Measurements from ENCODE around the gene EARS2. TPM values are rescaled to one million over a fixed set of nuclear protein-coding genes. Genes with fewer than 3 reads are reported as not detected.

EARS2 gene
- total RNA-seq, 1 experiment from 2014 or later: 32.8 TPM

DNA sequence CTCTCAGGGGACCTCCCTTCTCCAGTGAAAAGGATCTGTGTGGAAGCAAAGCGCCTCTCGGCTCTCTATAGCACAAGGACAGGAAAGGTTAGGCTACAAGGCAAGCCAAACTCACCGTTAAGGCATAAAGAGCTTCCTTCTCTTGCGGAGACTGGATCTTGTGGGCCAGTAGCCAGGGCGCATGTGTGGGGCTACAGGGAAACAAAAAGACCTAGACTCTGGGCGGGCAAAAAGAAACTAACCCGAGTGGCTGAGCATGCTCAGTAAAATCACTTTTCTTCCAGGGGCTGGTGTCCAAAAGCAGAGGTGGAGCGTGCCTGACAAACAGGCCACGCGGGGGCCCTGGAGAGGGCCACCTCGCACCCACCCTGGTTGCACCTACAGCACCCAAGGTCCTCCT is 63.0 kb downstream of the EARS2 start:
- H3K9me3 Mint-ChIP-seq (ENCODE audit: unreplicated experiment): no peaks in the 10 kb centered on the region
- TF ChIP-seq, protein P1, sequence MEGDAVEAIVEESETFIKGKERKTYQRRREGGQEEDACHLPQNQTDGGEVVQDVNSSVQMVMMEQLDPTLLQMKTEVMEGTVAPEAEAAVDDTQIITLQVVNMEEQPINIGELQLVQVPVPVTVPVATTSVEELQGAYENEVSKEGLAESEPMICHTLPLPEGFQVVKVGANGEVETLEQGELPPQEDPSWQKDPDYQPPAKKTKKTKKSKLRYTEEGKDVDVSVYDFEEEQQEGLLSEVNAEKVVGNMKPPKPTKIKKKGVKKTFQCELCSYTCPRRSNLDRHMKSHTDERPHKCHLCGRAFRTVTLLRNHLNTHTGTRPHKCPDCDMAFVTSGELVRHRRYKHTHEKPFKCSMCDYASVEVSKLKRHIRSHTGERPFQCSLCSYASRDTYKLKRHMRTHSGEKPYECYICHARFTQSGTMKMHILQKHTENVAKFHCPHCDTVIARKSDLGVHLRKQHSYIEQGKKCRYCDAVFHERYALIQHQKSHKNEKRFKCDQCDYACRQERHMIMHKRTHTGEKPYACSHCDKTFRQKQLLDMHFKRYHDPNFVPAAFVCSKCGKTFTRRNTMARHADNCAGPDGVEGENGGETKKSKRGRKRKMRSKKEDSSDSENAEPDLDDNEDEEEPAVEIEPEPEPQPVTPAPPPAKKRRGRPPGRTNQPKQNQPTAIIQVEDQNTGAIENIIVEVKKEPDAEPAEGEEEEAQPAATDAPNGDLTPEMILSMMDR (IDR thresholded peaks at IDR 0.05; ENCODE audit: unreplicated experiment): no peak
- ChIA-PET POLR2A (no interaction called here), CTCF (interaction anchor here (0.5 kb wide), 1 partner anchor 111 kb away, joined by 3 read pairs; no protein-coding TSS in a partner anchor)
- intact Hi-C loops (cut with micrococcal nuclease): no loop called here
- H3K27me3 Mint-ChIP-seq (ENCODE audit: insufficient read depth, unreplicated experiment): no peaks in the 10 kb centered on the region
- H3K36me3 Mint-ChIP-seq (ENCODE audit: insufficient read depth, unreplicated experiment): peaks cover 44% of the 10 kb centered on the region
- H3K27ac Mint-ChIP-seq (ENCODE audit: low read depth, unreplicated experiment): no peak overlapping the region
- H3K4me1 Mint-ChIP-seq (ENCODE audit: insufficient read depth, unreplicated experiment): peaks cover 21% of the 10 kb centered on the region
- no TSS peak for BruUV-seq (replicated peaks)
- no peak for DNase-seq (ENCODE audit: unreplicated experiment)
- H3K4me3 Mint-ChIP-seq (ENCODE audit: unreplicated experiment): no peak overlapping the region

DNA sequence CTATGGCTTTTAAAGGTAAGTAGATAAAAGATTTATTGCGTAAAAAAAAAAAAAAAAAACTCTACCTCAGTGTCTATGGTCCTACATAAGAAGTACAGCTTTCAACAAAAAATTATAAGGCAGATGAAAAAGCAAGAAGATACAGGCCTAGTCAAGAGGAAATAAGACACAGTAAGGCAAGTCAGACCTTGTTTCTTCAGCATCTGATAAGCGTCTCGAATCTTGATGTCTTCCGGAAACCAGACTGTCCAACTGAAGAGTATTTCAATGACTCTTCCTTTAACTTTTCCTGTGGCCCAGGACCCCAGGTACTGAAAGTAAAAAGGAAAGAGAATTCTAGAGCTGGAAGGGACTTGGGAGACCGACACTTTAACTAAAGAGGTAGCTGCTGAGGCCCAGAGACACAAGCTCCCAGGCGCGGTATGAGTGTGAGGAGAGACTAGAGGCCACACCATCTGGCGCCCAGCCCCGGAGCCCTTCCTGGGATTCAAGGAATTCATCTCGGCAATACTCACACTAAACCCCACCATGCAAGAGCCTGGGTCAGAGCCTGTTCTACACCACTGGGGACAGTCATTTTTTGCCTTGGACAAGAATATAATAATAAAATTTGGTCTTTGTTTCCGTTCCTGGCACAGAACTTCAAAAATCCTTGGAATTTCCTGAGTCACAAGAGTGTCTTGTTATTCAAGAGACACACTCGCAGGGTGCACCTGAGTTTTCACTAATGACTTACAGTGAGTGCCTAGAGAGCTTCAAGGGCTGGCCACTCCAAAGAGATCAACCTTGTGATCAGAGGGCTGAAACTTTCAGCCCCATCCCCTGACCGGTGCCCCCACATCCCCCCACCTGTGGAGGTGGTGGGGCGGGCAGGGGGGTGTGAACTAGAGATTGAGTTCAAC is 65.4 kb downstream of the EARS2 start:
- TF ChIP-seq, protein P1 (IDR thresholded peaks at IDR 0.05; ENCODE audit: unreplicated experiment): no peak
- no peak overlapping the region for H3K27ac Mint-ChIP-seq (ENCODE audit: low read depth, unreplicated experiment)
- H3K27me3 Mint-ChIP-seq (ENCODE audit: insufficient read depth, unreplicated experiment): no peaks in the 10 kb centered on the region
- DNase-seq (ENCODE audit: unreplicated experiment): no peak
- no TSS peak for BruUV-seq (replicated peaks)
- peaks cover 62% of the 10 kb centered on the region for H3K36me3 Mint-ChIP-seq (ENCODE audit: insufficient read depth, unreplicated experiment)
- H3K4me3 Mint-ChIP-seq (ENCODE audit: unreplicated experiment): no peak overlapping the region
- peaks cover 12% of the 10 kb centered on the region for H3K4me1 Mint-ChIP-seq (ENCODE audit: insufficient read depth, unreplicated experiment)
- intact Hi-C loops (cut with micrococcal nuclease): no loop called here
- POLR2A ChIA-PET: interaction anchor here (0.7 to 2.1 kb wide), 4 partner anchors 9 to 67 kb away, joined by 3 to 9 read pairs (median 6); partner anchors contain the start of gene GGA2
- H3K9me3 Mint-ChIP-seq (ENCODE audit: unreplicated experiment): no peaks in the 10 kb centered on the region
- CTCF ChIA-PET: interaction anchor here (0.7 to 1.4 kb wide), 7 partner anchors 9 to 849 kb away, joined by 3 to 7 read pairs (median 4); partner anchors contain the start of gene PALB2

DNA sequence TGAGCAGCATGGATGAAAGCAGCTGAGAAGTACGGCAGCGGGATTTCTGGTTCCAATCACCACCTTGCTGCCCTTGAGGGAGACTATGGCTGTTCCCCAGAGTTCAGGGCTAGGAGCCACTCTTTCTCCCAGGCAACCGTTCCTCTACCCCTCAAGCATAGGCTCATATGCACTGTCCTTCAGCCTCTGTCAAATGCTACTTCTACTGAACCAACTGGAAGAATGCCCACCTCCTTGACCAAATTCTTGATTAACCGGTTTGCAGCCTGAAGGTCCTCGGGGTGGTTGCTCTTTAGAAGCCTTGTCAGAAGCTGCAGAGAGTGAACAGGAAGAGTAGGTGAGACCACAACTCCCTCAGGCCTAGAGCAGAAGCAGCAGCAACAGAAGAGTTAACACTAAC is 70.7 kb downstream of the EARS2 start:
- BruUV-seq (replicated peaks): no TSS peak
- H3K36me3 Mint-ChIP-seq (ENCODE audit: insufficient read depth, unreplicated experiment): peaks cover 84% of the 10 kb centered on the region
- POLR2A ChIA-PET: no interaction called here

DNA sequence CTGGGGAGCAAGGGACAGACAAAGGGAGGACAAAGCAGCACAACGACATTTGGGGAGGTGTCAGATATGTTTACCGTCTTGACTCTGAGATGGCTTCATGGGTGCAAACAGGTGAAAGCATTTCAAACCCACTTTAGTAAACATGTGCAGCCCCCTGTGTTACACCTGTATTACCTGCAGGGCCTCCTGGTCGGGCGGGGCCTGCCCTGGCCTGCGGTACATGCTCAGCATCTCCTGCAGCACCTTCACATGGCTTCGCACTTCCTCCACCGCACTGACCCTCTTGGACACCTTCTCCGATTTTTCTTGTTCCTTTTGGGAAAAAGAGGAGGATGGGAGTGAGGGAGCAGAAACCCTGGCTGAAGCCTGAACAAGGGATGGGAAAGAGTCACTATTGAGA is 71.3 kb downstream of the EARS2 start:
- BruUV-seq (replicated peaks): no TSS peak
- Mint-ChIP-seq H3K36me3 (ENCODE audit: insufficient read depth, unreplicated experiment) (peaks cover 84% of the 10 kb centered on the region), H3K4me1 (ENCODE audit: insufficient read depth, unreplicated experiment) (no peaks in the 10 kb centered on the region), H3K4me3 (ENCODE audit: unreplicated experiment) (no peak overlapping the region), H3K27ac (ENCODE audit: low read depth, unreplicated experiment) (no peak overlapping the region), H3K27me3 (ENCODE audit: insufficient read depth, unreplicated experiment) (no peaks in the 10 kb centered on the region), H3K9me3 (ENCODE audit: unreplicated experiment) (no peaks in the 10 kb centered on the region)
- intact Hi-C loops (cut with micrococcal nuclease): no loop called here
- no peak for DNase-seq (ENCODE audit: unreplicated experiment)
- ChIA-PET CTCF (no interaction called here), POLR2A (no interaction called here)
- TF ChIP-seq, protein P1 (IDR thresholded peaks at IDR 0.05; ENCODE audit: unreplicated experiment): no peak

More for the DNA sequence above, 70.7 kb downstream of the EARS2 start:
- no peaks in the 10 kb centered on the region for H3K9me3 Mint-ChIP-seq (ENCODE audit: unreplicated experiment)
- H3K27me3 Mint-ChIP-seq (ENCODE audit: insufficient read depth, unreplicated experiment): no peaks in the 10 kb centered on the region
- TF ChIP-seq, protein P1 (IDR thresholded peaks at IDR 0.05; ENCODE audit: unreplicated experiment): no peak
- no peak overlapping the region for H3K27ac Mint-ChIP-seq (ENCODE audit: low read depth, unreplicated experiment)
- peaks cover 3% of the 10 kb centered on the region for H3K4me1 Mint-ChIP-seq (ENCODE audit: insufficient read depth, unreplicated experiment)
- CTCF ChIA-PET: no interaction called here
- intact Hi-C loops (cut with micrococcal nuclease): no loop called here
- H3K4me3 Mint-ChIP-seq (ENCODE audit: unreplicated experiment): no peak overlapping the region
- no peak for DNase-seq (ENCODE audit: unreplicated experiment)
